Stomach (tissue), 9 donors: ENCODE data around the gene SRMS. TPM values are rescaled to one million over a fixed set of nuclear protein-coding genes. Genes with fewer than 3 reads are reported as not detected.
A peak's percentile ranks its signal among the peaks of the same experiment; 100 is the strongest.

ENCODE experiments used
- DNase-seq, 2 donors: peaks; one replicate each; pipeline versions ENCODE4 v3.0.0 to v3.0.0-alpha.2; 2013 to 2019
- H3K27ac ChIP-seq, 5 donors: fragments of 200-600 bp in 4 of 5; sonication (generic) in 4 of 5; one replicate each; pipeline ENCODE4 v1.5.1; 2013 to 2019; ENCODE audit warnings: mild to moderate bottlenecking in 1 of 5, moderate library complexity in 1 of 5
- H3K27me3 ChIP-seq, 3 donors: fragments of 200-600 bp; sonication (generic); one replicate each; pipeline ENCODE4 v1.5.1; 2017 to 2019; ENCODE audit warnings: mixed run types in 1 of 3
- H3K36me3 ChIP-seq, 4 donors: fragments of 200-600 bp; sonication (generic); 1 replicate in 3 of 4; 2 replicates in 1 of 4; pipeline ENCODE4 v1.5.1; 2016 to 2019
- H3K4me1 ChIP-seq, 4 donors: fragments of 200-600 bp; sonication (generic); one replicate each; pipeline ENCODE4 v1.5.1; 2016 to 2019
- H3K4me3 ChIP-seq, 4 donors: fragments of 200-600 bp; sonication (generic) in 3 of 4; one replicate each; pipeline ENCODE4 v1.5.1; 2016 to 2019; ENCODE audit warnings: mild to moderate bottlenecking in 1 of 4
- H3K9me3 ChIP-seq, 4 donors: fragments of 200-600 bp; sonication (generic); one replicate each; pipeline ENCODE4 v1.5.1; 2016 to 2019
- EP300 ChIP-seq: sonication (generic); formaldehyde crosslinking; IDR thresholded peaks from one replicate; pipeline ENCODE4 v1.6.1; 2017; ENCODE audit warnings: antibody characterized with exemption
- POLR2A ChIP-seq, 4 donors: fragments of 450-650 bp; IDR thresholded peaks; one replicate each; pipeline ENCODE4 v1.6.1; 2016; ENCODE audit warnings: antibody characterized with exemption in 4 of 4, control low read depth in 2 of 4, mild to moderate bottlenecking in 1 of 4, moderate library complexity in 1 of 4
- POLR2AphosphoS5 ChIP-seq, 3 donors: sonication (generic); formaldehyde crosslinking; IDR thresholded peaks; one replicate each; pipeline ENCODE4 v1.6.1; 2016; ENCODE audit warnings: antibody characterized with exemption in 3 of 3
- WGBS, 5 donors: extraction: QIAGEN DNeasy Blood & Tissue Kit in 3 of 5; methylation state at CpG; one replicate each; pipeline versions ENCODE4 v1.1.5 to v1.1.7; 2013 to 2018; 5-methylcytosine and 5-hydroxymethylcytosine counted together
- intact Hi-C: fragments of 100-400 bp; cut with DNase I; formaldehyde crosslinking; loops from one replicate; pipeline ENCODE4 v1.15.1; 2023; ENCODE audit warnings: low total_unique reads
- polyA plus RNA-seq, 3 donors: library from polyadenylated mRNA; stranded (reverse); fragments of 200-250 nt; gene quantifications; one replicate each; pipeline ENCODE4 v1.2.3, GENCODE V29; 2013
- total RNA-seq, 5 donors: library from RNA; depleted of rRNA; stranded (reverse); fragments of >200 nt; gene quantifications; one replicate each; pipeline versions ENCODE4 v1.1.0 to v1.2.3, GENCODE V29; 2014 to 2016
- TF ChIP-seq, protein P1 (sequence below), 7 experiments: fragments of 450-650 bp in 4 of 7; fragments of 200-600 bp in 3 of 7; sonication (generic) in 3 of 7; IDR thresholded peaks; one replicate each; pipeline ENCODE4 v1.5.1; 2016 to 2019; ENCODE audit warnings: antibody characterized with exemption in 7 of 7, control low read depth in 2 of 7, mild to moderate bottlenecking in 1 of 7
- donor health status: healthy with polysubstance abuse.
- donor health status: Bipolar disorder and iron deficiency.
- donor health status: healthy.

The SRMS gene
- total and polyA plus RNA-seq, 8 donors: 0.87 to 3.5 (median 2.1) TPM; not detected in 5

DNA sequence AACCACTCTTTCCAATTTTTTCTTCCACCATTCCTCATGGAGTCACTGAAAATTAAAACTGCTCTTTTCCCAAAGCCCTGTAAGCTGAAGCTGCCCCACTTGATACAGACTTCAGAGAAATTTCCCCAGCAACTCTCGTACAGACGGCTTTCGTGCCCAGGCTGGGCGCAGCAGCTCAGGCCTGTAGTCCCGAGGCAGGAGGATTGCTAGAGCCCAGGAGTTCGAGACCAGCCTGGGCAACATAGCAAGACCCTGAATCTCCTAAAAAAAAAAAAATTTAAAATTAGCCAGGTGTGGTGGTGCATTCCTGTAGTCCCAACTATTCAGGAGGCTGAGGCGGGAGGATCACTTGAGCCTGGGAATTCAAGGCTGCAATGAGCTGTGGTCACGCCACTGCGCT lies 20.4 kb downstream of the SRMS start:
- 70 to 87% (median 83%) methylated on average over 9 of the region's 9 CpGs for WGBS, 5 donors
- Histone ChIP-seq H3K9me3 (peaks cover 0 to 8% (median 0%) of the 10 kb centered on the region in 4 donors), H3K4me1 (peaks cover 7 to 35% (median 17%) of the 10 kb centered on the region in 4 donors), H3K27ac (no peak overlapping the region), H3K4me3 (no peak overlapping the region), H3K36me3 (peaks cover 0 to 17% (median 12%) of the 10 kb centered on the region in 4 donors), H3K27me3 (peaks cover 0 to 8% (median 0%) of the 10 kb centered on the region in 3 donors)
- DNase-seq: no peak
- no peak for TF ChIP-seq EP300
- TF ChIP-seq, protein P1, sequence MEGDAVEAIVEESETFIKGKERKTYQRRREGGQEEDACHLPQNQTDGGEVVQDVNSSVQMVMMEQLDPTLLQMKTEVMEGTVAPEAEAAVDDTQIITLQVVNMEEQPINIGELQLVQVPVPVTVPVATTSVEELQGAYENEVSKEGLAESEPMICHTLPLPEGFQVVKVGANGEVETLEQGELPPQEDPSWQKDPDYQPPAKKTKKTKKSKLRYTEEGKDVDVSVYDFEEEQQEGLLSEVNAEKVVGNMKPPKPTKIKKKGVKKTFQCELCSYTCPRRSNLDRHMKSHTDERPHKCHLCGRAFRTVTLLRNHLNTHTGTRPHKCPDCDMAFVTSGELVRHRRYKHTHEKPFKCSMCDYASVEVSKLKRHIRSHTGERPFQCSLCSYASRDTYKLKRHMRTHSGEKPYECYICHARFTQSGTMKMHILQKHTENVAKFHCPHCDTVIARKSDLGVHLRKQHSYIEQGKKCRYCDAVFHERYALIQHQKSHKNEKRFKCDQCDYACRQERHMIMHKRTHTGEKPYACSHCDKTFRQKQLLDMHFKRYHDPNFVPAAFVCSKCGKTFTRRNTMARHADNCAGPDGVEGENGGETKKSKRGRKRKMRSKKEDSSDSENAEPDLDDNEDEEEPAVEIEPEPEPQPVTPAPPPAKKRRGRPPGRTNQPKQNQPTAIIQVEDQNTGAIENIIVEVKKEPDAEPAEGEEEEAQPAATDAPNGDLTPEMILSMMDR (IDR thresholded peaks at IDR 0.05): no peak
- no peak for TF ChIP-seq POLR2A (IDR thresholded peaks at IDR 0.05)
- no peak for TF ChIP-seq POLR2AphosphoS5 (IDR thresholded peaks at IDR 0.05)
- intact Hi-C loops: no loop called here

DNA sequence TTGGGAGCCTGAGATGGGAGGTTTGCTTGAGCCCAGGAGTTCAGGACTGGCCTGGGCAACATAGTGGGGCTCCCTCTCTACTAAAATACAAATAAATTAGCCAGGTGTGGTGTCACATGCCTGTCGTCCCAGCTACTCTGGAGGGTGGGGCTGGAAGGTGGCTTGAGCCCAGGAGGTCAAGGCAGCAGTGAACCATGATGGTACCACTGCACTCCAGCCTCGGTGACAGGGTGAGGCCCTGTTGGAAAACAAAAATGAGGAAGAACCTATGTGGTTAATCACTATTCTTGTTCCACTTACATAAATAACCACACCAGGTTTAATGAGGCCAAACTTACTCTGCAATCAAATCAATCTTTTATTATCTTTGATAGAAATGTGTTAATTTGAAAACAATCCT lies 21.6 kb downstream of the SRMS start:
- Histone ChIP-seq H3K36me3 (peaks cover 0 to 21% (median 13%) of the 10 kb centered on the region in 4 donors), H3K4me1 (peaks cover 14 to 47% (median 27%) of the 10 kb centered on the region in 4 donors), H3K27ac (peak overlapping the region in 1 of 5 donors; percentile 22), H3K27me3 (peaks cover 0 to 8% (median 0%) of the 10 kb centered on the region in 3 donors), H3K4me3 (no peak overlapping the region), H3K9me3 (peaks cover 0 to 8% (median 0%) of the 10 kb centered on the region in 4 donors)
- WGBS, 5 donors: 0 to 28% (median 8%) methylated on average over 2 of the region's 2 CpGs
- intact Hi-C loops: no loop called here
- TF ChIP-seq POLR2AphosphoS5 (IDR thresholded peaks at IDR 0.05) (peak in 1 of 3 donors; percentile 54), POLR2A (IDR thresholded peaks at IDR 0.05) (no peak)
- peak in 1 of 2 donors; percentile 26 for DNase-seq

GRCh38 chr20:63525185-63525584 lies 22.4 kb downstream of the SRMS start:
- DNase-seq: no peak
- WGBS, 5 donors: 54 to 62% (median 62%) methylated on average over 3 of the region's 3 CpGs
- Histone ChIP-seq H3K4me1 (peaks cover 14 to 41% (median 27%) of the 10 kb centered on the region in 4 donors), H3K27me3 (peaks cover 0 to under 1% (median 0%) of the 10 kb centered on the region in 3 donors), H3K36me3 (peaks cover 0 to 21% (median 13%) of the 10 kb centered on the region in 4 donors), H3K27ac (peak overlapping the region in 1 of 5 donors; percentile 22), H3K9me3 (peaks cover 0 to 8% (median 0%) of the 10 kb centered on the region in 4 donors), H3K4me3 (no peak overlapping the region)
- TF ChIP-seq POLR2A (IDR thresholded peaks at IDR 0.05) (no peak), POLR2AphosphoS5 (IDR thresholded peaks at IDR 0.05) (no peak), EP300 (no peak)
- TF ChIP-seq, protein P1 (IDR thresholded peaks at IDR 0.05): no peak
- intact Hi-C loops: no loop called here

- intact Hi-C loops: no loop called here
Measured at GRCh38 chr20:63522981-63523611, 24.5 kb downstream of the SRMS start.

More at GRCh38 chr20:63522981-63523611, 24.5 kb downstream of the SRMS start:
- Histone ChIP-seq H3K4me3 (peak overlapping the region in 2 of 4 donors; percentile 77 to 85), H3K9me3 (peaks cover 0 to 8% (median 0%) of the 10 kb centered on the region in 4 donors), H3K27me3 (no peaks in the 10 kb centered on the region), H3K4me1 (peaks cover 20 to 56% (median 42%) of the 10 kb centered on the region in 4 donors), H3K36me3 (peaks cover 0 to 21% (median 13%) of the 10 kb centered on the region in 4 donors), H3K27ac (peak overlapping the region in 4 of 5 donors; percentile 26 to 99 (median 82))
- 92 to 98% (median 97%) methylated on average over 6 to 11 of the region's 11 CpGs for WGBS, 5 donors
- TF ChIP-seq POLR2A (IDR thresholded peaks at IDR 0.05) (no peak), EP300 (no peak), POLR2AphosphoS5 (IDR thresholded peaks at IDR 0.05) (no peak)
- TF ChIP-seq, protein P1 (IDR thresholded peaks at IDR 0.05): no peak
- peak in 1 of 2 donors; percentile 21 for DNase-seq
